ENCODE measurements around the gene CGRRF1. TPM values are rescaled to one million over a fixed set of nuclear protein-coding genes. Genes with fewer than 3 reads are reported as not detected.

The CGRRF1 gene
- total and polyA plus RNA-seq, 2 of the 13 experiments (the other 11 are each of a cell fraction or from before 2014, with no cell fraction given) = 16.8 to 18.2 TPM

- TF ChIP-seq, protein P1, sequence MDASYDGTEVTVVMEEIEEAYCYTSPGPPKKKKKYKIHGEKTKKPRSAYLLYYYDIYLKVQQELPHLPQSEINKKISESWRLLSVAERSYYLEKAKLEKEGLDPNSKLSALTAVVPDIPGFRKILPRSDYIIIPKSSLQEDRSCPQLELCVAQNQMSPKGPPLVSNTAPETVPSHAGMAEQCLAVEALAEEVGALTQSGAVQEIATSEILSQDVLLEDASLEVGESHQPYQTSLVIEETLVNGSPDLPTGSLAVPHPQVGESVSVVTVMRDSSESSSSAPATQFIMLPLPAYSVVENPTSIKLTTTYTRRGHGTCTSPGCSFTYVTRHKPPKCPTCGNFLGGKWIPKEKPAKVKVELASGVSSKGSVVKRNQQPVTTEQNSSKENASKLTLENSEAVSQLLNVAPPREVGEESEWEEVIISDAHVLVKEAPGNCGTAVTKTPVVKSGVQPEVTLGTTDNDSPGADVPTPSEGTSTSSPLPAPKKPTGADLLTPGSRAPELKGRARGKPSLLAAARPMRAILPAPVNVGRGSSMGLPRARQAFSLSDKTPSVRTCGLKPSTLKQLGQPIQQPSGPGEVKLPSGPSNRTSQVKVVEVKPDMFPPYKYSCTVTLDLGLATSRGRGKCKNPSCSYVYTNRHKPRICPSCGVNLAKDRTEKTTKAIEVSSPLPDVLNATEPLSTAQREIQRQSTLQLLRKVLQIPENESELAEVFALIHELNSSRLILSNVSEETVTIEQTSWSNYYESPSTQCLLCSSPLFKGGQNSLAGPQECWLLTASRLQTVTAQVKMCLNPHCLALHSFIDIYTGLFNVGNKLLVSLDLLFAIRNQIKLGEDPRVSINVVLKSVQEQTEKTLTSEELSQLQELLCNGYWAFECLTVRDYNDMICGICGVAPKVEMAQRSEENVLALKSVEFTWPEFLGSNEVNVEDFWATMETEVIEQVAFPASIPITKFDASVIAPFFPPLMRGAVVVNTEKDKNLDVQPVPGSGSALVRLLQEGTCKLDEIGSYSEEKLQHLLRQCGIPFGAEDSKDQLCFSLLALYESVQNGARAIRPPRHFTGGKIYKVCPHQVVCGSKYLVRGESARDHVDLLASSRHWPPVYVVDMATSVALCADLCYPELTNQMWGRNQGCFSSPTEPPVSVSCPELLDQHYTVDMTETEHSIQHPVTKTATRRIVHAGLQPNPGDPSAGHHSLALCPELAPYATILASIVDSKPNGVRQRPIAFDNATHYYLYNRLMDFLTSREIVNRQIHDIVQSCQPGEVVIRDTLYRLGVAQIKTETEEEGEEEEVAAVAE (CRISPR knock-in tag; IDR thresholded peaks at IDR 0.05; ENCODE audit: borderline replicate concordance) = peak; percentile 76; the same call in 1 of the 2 replicates
- TF ChIP-seq, protein P2, sequence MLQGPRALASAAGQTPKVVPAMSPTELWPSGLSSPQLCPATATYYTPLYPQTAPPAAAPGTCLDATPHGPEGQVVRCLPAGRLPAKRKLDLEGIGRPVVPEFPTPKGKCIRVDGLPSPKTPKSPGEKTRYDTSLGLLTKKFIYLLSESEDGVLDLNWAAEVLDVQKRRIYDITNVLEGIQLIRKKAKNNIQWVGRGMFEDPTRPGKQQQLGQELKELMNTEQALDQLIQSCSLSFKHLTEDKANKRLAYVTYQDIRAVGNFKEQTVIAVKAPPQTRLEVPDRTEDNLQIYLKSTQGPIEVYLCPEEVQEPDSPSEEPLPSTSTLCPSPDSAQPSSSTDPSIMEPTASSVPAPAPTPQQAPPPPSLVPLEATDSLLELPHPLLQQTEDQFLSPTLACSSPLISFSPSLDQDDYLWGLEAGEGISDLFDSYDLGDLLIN (CRISPR knock-in tag; IDR thresholded peaks at IDR 0.05; ENCODE audit: borderline replicate concordance) = no peak
- TF ChIP-seq, protein P3, sequence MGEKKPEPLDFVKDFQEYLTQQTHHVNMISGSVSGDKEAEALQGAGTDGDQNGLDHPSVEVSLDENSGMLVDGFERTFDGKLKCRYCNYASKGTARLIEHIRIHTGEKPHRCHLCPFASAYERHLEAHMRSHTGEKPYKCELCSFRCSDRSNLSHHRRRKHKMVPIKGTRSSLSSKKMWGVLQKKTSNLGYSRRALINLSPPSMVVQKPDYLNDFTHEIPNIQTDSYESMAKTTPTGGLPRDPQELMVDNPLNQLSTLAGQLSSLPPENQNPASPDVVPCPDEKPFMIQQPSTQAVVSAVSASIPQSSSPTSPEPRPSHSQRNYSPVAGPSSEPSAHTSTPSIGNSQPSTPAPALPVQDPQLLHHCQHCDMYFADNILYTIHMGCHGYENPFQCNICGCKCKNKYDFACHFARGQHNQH (CRISPR knock-in tag; IDR thresholded peaks at IDR 0.05) = peak; percentile 28; the same call in 1 of the 2 replicates
- TF ChIP-seq ZNF7 (CRISPR knock-in tag; IDR thresholded peaks at IDR 0.05) (peak; percentile 88), RCOR2 (CRISPR knock-in tag; IDR thresholded peaks at IDR 0.05) (no peak), ZNF101 (CRISPR knock-in tag; IDR thresholded peaks at IDR 0.05; ENCODE audit: borderline replicate concordance, low read depth) (no peak), FOXO1 (CRISPR knock-in tag; IDR thresholded peaks at IDR 0.05) (peak; percentile 63; the same call in 1 of the 2 replicates), MED1 (CRISPR knock-in tag; IDR thresholded peaks at IDR 0.05) (peak; percentile 38), NFIC (IDR thresholded peaks at IDR 0.05; ENCODE audit: low read length) (peak; percentile 53; the same call in 1 of the 2 replicates), ZNF749 (CRISPR knock-in tag; IDR thresholded peaks at IDR 0.05; ENCODE audit: borderline replicate concordance) (no peak), CREB1 (IDR thresholded peaks at IDR 0.05) (no peak), CREB1 (CRISPR knock-in tag; IDR thresholded peaks at IDR 0.05) (no peak), SATB2 (CRISPR knock-in tag; IDR thresholded peaks at IDR 0.05) (no peak), USF2 (IDR thresholded peaks at IDR 0.05; ENCODE audit: low read depth, low read length) (no peak), USF2 (CRISPR knock-in tag; IDR thresholded peaks at IDR 0.05; ENCODE audit: borderline replicate concordance) (no peak), CBX5 (CRISPR knock-in tag; IDR thresholded peaks at IDR 0.05; ENCODE audit: borderline replicate concordance) (no peak), ZNF441 (CRISPR knock-in tag; IDR thresholded peaks at IDR 0.05; ENCODE audit: borderline replicate concordance) (no peak), HOXA5 (CRISPR knock-in tag; IDR thresholded peaks at IDR 0.05) (no peak), ZNF607 (CRISPR knock-in tag; IDR thresholded peaks at IDR 0.05; ENCODE audit: borderline replicate concordance) (no peak), ZNF235 (CRISPR knock-in tag; IDR thresholded peaks at IDR 0.05; ENCODE audit: borderline replicate concordance) (no peak)
- TF ChIP-seq, protein P4, sequence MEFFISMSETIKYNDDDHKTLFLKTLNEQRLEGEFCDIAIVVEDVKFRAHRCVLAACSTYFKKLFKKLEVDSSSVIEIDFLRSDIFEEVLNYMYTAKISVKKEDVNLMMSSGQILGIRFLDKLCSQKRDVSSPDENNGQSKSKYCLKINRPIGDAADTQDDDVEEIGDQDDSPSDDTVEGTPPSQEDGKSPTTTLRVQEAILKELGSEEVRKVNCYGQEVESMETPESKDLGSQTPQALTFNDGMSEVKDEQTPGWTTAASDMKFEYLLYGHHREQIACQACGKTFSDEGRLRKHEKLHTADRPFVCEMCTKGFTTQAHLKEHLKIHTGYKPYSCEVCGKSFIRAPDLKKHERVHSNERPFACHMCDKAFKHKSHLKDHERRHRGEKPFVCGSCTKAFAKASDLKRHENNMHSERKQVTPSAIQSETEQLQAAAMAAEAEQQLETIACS (CRISPR knock-in tag; IDR thresholded peaks at IDR 0.05) = no peak
These were observed 28.3 kb downstream of the CGRRF1 start (continued) for GRCh38 chr14:54538055-54538454.

Measured in HepG2 (cell line).